ENCODE results near the gene OGDH.

The OGDH gene

DNA sequence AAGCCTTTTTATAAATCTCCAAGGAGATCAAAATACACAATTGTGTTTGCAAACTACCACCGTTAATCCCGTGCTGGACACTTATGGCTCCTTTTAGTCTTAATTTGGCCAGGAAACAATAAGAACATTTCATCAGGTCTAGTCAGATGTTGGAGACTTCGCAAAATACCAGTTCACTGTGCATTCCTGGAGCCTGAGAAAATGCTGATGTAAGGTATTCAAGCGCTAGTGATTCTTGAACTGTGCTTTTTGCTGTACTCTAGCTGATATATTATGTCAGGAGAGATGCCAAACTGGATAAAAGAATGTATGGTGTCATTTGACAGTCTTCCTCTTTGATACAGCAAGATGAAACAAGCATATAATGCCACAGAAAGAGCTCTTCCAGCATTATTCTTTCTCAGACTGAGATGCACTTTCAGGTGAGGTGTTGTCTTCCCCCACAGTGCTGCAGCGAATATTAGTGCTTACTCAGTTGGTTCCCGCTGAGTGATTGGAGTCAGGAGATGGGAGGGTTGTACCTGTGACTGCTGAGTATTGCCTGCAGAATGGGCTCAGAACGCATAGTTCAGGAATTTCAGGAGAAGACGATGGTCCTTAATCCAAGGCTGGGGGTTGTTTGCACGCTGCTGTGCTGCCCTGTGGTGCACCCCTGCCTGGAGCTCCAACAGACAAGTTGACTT is 59.2 kb downstream of the OGDH start:
- no peak overlapping the region for H3K27ac ChIP-seq
- intact Hi-C loops (cut with DNase I; ENCODE audit: low total_unique reads) = no loop called here
- no peak for DNase-seq
- H3K4me3 ChIP-seq = no peak overlapping the region
- H3K9me3 ChIP-seq = peaks cover 0 to 11% (median 5%) of the 10 kb centered on the region in 3 donors
- no peaks in the 10 kb centered on the region for H3K4me1 ChIP-seq
- no peaks in the 10 kb centered on the region for H3K27me3 ChIP-seq
- peaks cover 40 to 42% (median 42%) of the 10 kb centered on the region in 3 donors for H3K36me3 ChIP-seq
- TF ChIP-seq, protein P1, sequence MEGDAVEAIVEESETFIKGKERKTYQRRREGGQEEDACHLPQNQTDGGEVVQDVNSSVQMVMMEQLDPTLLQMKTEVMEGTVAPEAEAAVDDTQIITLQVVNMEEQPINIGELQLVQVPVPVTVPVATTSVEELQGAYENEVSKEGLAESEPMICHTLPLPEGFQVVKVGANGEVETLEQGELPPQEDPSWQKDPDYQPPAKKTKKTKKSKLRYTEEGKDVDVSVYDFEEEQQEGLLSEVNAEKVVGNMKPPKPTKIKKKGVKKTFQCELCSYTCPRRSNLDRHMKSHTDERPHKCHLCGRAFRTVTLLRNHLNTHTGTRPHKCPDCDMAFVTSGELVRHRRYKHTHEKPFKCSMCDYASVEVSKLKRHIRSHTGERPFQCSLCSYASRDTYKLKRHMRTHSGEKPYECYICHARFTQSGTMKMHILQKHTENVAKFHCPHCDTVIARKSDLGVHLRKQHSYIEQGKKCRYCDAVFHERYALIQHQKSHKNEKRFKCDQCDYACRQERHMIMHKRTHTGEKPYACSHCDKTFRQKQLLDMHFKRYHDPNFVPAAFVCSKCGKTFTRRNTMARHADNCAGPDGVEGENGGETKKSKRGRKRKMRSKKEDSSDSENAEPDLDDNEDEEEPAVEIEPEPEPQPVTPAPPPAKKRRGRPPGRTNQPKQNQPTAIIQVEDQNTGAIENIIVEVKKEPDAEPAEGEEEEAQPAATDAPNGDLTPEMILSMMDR (IDR thresholded peaks at IDR 0.05) = no peak

DNA sequence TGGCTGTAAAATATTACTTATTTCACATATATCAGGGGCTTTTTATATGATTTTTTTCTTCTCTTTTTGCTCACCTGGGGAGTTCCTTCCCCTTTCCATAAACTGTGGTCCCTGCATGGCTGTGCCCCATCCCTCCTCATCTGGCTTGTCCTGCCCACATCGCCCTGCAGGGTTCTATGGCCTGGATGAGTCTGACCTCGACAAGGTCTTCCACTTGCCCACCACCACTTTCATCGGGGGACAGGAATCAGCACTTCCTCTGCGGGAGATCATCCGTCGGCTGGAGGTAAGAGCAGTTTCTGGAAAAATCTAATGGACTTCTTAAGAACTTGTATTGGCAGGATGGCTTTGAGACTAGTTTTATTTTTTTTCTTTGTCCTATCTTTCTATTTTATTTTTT is 60.1 kb downstream of the OGDH start:
- no peaks in the 10 kb centered on the region for H3K27me3 ChIP-seq
- H3K36me3 ChIP-seq = peaks cover 33 to 36% (median 33%) of the 10 kb centered on the region in 3 donors
- H3K4me1 ChIP-seq = no peaks in the 10 kb centered on the region
- intact Hi-C loops (cut with DNase I; ENCODE audit: low total_unique reads) = no loop called here
- no peak overlapping the region for H3K4me3 ChIP-seq
- TF ChIP-seq, protein P1 (IDR thresholded peaks at IDR 0.05) = no peak
- H3K9me3 ChIP-seq = peaks cover 0 to 2% (median 0%) of the 10 kb centered on the region in 3 donors
- H3K27ac ChIP-seq = no peak overlapping the region
- DNase-seq = no peak

DNA sequence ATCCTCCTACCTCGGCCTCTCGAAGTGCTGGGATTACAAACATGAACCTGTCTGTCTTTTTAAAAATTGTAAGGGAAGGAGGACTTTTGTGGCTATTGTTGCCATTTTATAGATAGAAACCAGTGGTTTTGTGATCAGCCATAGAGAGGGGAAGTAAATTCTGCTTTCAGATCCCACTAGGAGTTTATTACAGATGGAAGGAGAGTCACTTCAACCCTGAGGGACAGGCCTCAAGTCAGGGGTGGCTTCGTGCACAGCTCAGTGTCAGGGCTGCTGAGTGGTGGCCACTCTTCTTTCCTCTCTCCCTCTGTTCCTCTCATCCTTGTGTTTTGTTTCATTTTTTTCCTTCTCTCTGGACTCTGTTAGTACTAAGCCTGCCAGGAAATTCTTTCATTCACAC is 60.8 kb downstream of the OGDH start:
- H3K27me3 ChIP-seq = no peaks in the 10 kb centered on the region
- no peaks in the 10 kb centered on the region for H3K4me1 ChIP-seq
- intact Hi-C loops (cut with DNase I; ENCODE audit: low total_unique reads) = no loop called here
- H3K9me3 ChIP-seq = no peaks in the 10 kb centered on the region
- H3K27ac ChIP-seq = no peak overlapping the region
- TF ChIP-seq, protein P1 (IDR thresholded peaks at IDR 0.05) = no peak
- H3K4me3 ChIP-seq = no peak overlapping the region
- peaks cover 27 to 36% (median 31%) of the 10 kb centered on the region in 3 donors for H3K36me3 ChIP-seq
- DNase-seq = no peak

DNA sequence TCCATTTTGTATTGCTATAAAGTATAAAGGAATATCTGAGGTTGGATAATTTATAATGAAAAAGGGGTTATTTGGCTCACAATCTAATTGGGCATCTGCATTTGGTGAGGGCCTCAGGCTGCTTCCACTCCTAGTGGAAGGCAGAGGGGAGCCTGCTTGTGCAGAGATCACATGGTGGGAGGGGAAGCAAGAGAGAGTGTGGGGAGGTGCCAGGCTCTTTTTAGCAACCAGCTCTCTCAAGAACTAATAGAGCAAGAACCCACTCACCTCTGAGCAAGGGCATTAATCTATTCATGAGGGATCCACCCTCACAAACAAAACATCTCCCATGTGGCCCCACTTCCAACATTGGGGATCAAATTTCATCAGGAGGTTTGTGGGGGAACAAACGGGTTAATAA is 64.6 kb downstream of the OGDH start:
- TF ChIP-seq, protein P1 (IDR thresholded peaks at IDR 0.05) = no peak
- intact Hi-C loops (cut with DNase I; ENCODE audit: low total_unique reads) = no loop called here
- H3K36me3 ChIP-seq = peaks cover 45 to 52% (median 49%) of the 10 kb centered on the region in 3 donors

DNA sequence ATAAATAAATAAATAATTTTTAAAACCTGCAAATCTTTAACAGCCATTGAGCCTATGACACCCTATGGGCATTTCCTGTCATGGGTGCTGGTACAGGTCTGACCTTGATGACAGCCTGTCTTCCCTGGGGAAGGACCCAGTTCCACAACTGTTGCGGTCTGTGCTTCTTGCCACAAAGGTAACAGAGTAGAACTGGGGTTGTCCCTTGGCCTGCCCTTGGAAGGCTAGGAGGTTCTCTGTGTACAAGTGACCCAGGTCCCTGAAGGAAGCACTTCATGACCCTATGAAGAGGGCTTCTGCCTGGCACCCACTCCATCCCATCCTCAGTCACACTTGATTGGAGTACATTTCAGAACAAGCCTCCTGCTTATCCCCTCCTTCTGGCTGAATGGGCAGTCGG is 66.9 kb downstream of the OGDH start:
- Histone ChIP-seq H3K27ac (no peak overlapping the region), H3K4me3 (no peak overlapping the region), H3K27me3 (no peaks in the 10 kb centered on the region), H3K9me3 (no peaks in the 10 kb centered on the region), H3K36me3 (peaks cover 27 to 41% (median 33%) of the 10 kb centered on the region in 3 donors), H3K4me1 (peaks cover 0 to under 1% (median 0%) of the 10 kb centered on the region in 4 donors)
- DNase-seq = no peak
- intact Hi-C loops (cut with DNase I; ENCODE audit: low total_unique reads) = no loop called here
- TF ChIP-seq, protein P1 (IDR thresholded peaks at IDR 0.05) = no peak

More for the DNA sequence above, 64.6 kb downstream of the OGDH start:
- H3K9me3 ChIP-seq = no peaks in the 10 kb centered on the region
- H3K27me3 ChIP-seq = no peaks in the 10 kb centered on the region
- no peaks in the 10 kb centered on the region for H3K4me1 ChIP-seq
- DNase-seq = no peak
- H3K4me3 ChIP-seq = no peak overlapping the region
- no peak overlapping the region for H3K27ac ChIP-seq
